ENCODE data around the gene TGM1. TPM values are rescaled to one million over a fixed set of nuclear protein-coding genes. Genes with fewer than 3 reads are reported as not detected.
"Not testable (repeated sequence)": the region's sequence is repeated elsewhere in the genome, so short reads cannot be mapped to it uniquely, and the experiment has no call there.

Gene TGM1
- total RNA-seq, 6 experiments from 2014 or later, result 0.97 to 2.9 (median 1.3) TPM

DNA sequence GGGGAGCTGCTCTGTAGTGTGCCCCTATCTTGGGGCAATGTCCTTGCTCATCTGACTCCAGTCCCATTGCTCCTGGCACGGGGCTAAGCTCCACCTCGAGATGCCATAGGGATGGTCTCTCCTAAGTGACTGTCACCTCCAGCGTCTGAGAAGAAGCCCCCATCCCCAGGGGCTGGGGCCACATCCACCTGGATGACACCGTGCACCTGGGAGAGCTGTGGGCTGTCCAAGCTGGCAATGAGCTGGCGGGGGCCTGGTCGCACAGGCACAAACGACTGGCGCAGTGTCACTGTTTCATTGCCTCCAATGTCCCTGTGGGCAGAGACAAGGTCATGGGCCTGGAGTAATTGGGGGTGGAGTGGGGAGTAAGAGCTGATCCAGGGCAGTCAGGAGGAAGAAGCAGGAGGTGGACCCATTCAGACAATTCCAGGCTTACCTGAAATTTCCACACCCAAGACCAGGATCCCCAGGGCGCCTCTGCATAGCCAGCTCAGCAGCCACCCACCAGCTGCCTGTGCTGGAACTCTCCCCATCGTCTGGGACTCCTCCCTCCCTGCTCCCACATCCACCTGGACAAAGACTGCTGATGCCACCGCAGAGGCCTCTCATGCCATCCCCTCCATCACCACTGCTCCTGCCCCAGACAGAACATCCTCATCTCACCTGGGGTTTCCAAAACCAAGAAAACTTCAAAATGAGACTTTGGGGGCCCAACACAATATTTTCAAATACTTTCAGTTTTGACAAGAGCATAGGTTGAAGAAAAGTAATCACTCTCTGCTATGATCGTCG, 13.6 kb downstream of the TGM1 start:
- Mint-ChIP-seq H3K4me3 (no peak overlapping the region), H3K9me3 (no peaks in the 10 kb centered on the region), H3K36me3 (ENCODE audit: low read depth) (no peaks in the 10 kb centered on the region)

DNA sequence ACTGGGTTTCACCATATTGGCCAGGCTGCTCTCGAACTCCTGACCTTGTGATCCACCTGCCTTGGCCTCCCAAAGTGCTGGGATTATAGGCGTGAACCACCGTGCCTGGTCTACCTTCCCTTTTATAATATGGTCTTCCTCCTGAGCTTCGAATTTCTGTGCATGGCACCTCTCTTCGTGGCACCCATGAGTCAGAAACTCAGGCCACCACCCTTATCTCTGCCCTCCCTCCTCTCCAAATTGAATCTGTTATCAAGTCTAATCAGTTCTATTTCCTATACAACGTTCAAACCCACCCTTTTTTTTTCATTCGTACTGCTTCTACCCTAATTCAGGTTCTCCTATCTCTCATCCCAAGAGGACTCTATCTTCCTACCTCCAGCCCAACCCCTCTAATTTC, 15.6 kb downstream of the TGM1 start:
- Mint-ChIP-seq H3K4me1 (ENCODE audit: low read depth) (peaks cover 34% of the 10 kb centered on the region), H3K27me3 (ENCODE audit: insufficient read depth) (peaks cover 4% of the 10 kb centered on the region; the same call in 1 of the 2 replicates), H3K27ac (no peak overlapping the region), H3K4me3 (no peak overlapping the region), H3K36me3 (ENCODE audit: low read depth) (no peaks in the 10 kb centered on the region), H3K9me3 (no peaks in the 10 kb centered on the region)
- TF ChIP-seq, protein P1, sequence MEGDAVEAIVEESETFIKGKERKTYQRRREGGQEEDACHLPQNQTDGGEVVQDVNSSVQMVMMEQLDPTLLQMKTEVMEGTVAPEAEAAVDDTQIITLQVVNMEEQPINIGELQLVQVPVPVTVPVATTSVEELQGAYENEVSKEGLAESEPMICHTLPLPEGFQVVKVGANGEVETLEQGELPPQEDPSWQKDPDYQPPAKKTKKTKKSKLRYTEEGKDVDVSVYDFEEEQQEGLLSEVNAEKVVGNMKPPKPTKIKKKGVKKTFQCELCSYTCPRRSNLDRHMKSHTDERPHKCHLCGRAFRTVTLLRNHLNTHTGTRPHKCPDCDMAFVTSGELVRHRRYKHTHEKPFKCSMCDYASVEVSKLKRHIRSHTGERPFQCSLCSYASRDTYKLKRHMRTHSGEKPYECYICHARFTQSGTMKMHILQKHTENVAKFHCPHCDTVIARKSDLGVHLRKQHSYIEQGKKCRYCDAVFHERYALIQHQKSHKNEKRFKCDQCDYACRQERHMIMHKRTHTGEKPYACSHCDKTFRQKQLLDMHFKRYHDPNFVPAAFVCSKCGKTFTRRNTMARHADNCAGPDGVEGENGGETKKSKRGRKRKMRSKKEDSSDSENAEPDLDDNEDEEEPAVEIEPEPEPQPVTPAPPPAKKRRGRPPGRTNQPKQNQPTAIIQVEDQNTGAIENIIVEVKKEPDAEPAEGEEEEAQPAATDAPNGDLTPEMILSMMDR (IDR thresholded peaks at IDR 0.05), result no peak
- DNase-seq, result no peak

More for the DNA sequence above, 13.6 kb downstream of the TGM1 start:
- Mint-ChIP-seq H3K4me1 (ENCODE audit: low read depth) (peaks cover 22% of the 10 kb centered on the region), H3K27me3 (ENCODE audit: insufficient read depth) (peaks cover 4% of the 10 kb centered on the region; the same call in 1 of the 2 replicates), H3K27ac (no peak overlapping the region)
- TF ChIP-seq, protein P1 (IDR thresholded peaks at IDR 0.05), result no peak
- no peak for DNase-seq

DNA sequence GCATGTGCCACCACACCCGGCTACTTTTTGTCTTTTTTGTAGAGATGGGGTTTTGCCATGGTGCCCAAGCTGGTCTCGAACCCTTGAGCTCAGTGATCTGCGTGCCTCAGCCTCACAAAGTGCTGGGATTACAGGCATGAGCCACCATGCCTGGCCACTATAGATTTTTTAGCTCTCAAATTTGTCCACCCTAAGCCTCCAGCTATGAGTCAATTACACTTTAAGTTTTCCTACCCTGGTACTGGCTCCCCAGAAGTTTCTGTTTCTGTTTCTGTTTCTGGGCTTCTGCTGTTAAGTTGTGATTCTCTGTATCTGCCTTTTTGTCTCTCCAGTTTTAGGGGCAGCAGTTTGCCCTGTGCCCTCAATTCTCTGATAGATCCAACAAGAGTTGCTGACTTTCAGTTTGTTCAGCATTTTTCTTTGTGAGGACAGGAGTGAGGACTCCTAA, 16.2 kb downstream of the TGM1 start:
- Mint-ChIP-seq H3K36me3 (ENCODE audit: low read depth) (no peaks in the 10 kb centered on the region), H3K9me3 (no peaks in the 10 kb centered on the region), H3K4me3 (peak overlapping the region; percentile 29), H3K4me1 (ENCODE audit: low read depth) (peaks cover 30% of the 10 kb centered on the region), H3K27me3 (ENCODE audit: insufficient read depth) (peaks cover 6% of the 10 kb centered on the region), H3K27ac (peak overlapping the region; percentile 27; the same call in 1 of the 2 replicates)
- DNase-seq, result no peak
- TF ChIP-seq, protein P1 (IDR thresholded peaks at IDR 0.05), result no peak

DNA sequence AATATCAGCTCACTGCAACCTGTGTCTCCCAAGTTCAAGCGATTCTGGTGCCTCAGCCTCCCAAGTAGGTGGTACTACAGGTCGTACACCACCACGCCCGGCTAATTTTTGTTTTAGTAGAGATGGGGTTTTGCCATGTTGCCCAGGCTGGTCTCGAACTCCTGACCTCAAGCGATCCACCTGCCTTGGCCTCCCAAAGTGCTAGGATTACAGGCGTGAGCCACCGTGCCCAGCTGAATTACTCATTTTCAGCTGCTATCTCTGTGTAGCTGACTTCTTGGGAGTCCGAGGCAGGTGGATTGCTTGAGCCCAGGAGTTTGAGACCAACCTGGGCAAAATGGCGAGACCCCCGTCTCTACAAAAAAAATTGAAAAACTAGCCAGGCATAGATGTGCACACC, 17.6 kb downstream of the TGM1 start:
- H3K27me3 Mint-ChIP-seq (ENCODE audit: insufficient read depth); H3K9me3 Mint-ChIP-seq; H3K4me3 Mint-ChIP-seq; DNase-seq; H3K27ac Mint-ChIP-seq; H3K36me3 Mint-ChIP-seq (ENCODE audit: low read depth): not testable (repeated sequence)
- peaks cover 38% of the 10 kb centered on the region for H3K4me1 Mint-ChIP-seq (ENCODE audit: low read depth)

DNA sequence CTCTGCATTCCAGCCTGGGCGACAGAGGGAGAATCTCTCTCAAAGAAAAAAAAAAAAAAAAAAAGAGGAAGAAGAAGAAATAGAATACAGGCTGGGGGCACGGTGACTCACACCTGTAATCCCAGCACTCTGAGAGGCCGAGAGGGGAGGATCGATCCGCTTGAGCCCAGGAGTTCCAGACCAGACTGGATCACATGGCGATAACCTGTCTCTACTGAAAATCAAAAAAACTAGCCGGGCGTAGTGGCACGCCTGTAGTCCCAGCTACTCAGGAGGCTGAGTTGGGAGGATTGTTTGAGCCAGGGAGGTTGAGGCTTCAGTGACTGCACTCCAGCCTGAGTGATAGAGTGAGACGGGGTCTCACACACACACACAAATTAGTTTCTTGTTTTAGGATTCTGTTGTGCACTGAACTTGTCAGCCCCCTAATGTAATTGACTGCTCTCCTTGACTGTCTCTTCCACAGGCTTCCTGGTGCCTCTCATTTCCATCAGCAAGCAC, 19.6 kb downstream of the TGM1 start:
- Mint-ChIP-seq H3K4me1 (ENCODE audit: low read depth) (peaks cover 58% of the 10 kb centered on the region), H3K4me3 (peak overlapping the region; percentile 95), H3K27ac (peak overlapping the region; percentile 100), H3K9me3 (no peaks in the 10 kb centered on the region), H3K27me3 (ENCODE audit: insufficient read depth) (peaks cover 3% of the 10 kb centered on the region), H3K36me3 (ENCODE audit: low read depth) (peaks cover 25% of the 10 kb centered on the region)
- DNase-seq, result no peak
- TF ChIP-seq, protein P1 (IDR thresholded peaks at IDR 0.05), result no peak

DNA sequence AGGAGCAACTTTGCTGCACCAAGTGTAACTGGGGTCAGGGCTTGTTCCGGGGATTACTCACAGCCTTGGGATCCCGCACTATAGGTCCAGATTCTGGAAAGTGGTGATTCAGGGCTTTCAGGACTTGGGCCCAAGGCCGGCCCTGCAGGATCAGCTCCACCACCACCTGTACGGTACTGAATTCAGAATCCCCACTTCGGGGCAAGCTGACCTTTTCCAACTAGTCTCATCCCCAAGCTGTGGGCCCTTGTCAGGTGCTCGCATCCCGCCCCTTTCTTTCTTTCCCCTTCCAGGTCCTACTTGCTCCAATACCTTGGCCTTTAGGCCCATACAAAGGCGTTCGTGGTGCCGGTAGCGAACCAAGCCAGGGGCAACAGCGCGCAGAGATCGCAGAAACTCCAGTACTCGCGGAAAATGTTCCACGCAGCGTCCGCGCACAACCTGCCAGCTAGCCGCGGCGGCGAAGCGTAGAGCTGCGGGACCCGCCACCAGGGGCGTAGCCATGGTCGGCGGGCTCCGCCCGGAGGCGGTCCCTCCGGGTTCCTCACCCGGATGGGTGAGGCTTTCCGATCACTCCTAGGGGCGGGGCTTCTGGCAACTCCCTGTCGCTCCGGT, 21.0 kb downstream of the TGM1 start:
- Mint-ChIP-seq H3K27me3 (ENCODE audit: insufficient read depth) (peaks cover 3% of the 10 kb centered on the region), H3K4me3 (peak overlapping the region; percentile 95), H3K4me1 (ENCODE audit: low read depth) (peaks cover 70% of the 10 kb centered on the region), H3K36me3 (ENCODE audit: low read depth) (peaks cover 39% of the 10 kb centered on the region), H3K27ac (peak overlapping the region; percentile 100), H3K9me3 (no peaks in the 10 kb centered on the region)
- TF ChIP-seq, protein P1 (IDR thresholded peaks at IDR 0.05), result peak; percentile 80
- peak; percentile 87 for DNase-seq

All from HFFc6 (cell line).